B cell (primary cell): ENCODE measurements around the gene TOR2A. TPM values are rescaled to one million over a fixed set of nuclear protein-coding genes. Genes with fewer than 3 reads are reported as not detected.

Experiments
- ATAC-seq: fragments of 200-7000 bp; cut with Tn5 transposase; one replicate; pipeline ENCODE4 v1.10.0; 2021; ENCODE audit warnings: low read depth, mild to moderate bottlenecking, moderate number of reproducible peaks, moderate library complexity
- CTCF ChIA-PET: fragments of 350-600 bp; sonication (Branson Sonifier 250); formaldehyde crosslinking; loops from one replicate; lab custom pipeline; 2021; ENCODE audit warnings: antibody characterized with exemption, inconsistent platforms; lab: Charles Lee
- POLR2A ChIA-PET: fragments of 350-600 bp; sonication (Branson Sonifier 250); formaldehyde crosslinking; loops from one replicate; lab custom pipeline; 2021; ENCODE audit warnings: antibody characterized with exemption; lab: Charles Lee
- DNase-seq: peaks from one replicate; pipeline ENCODE4 v3.0.0; 2013
- H2AFZ ChIP-seq: 2 replicates; pipeline ENCODE4 v1.6.1; 2012; ENCODE audit warnings: mild to moderate bottlenecking, low read depth, low read length; ENCODE audit not compliant: insufficient read depth, poor library complexity, severe bottlenecking
- H3K27ac ChIP-seq, 2 donors: 1 replicate in 1 of 2; 2 replicates in 1 of 2; pipeline ENCODE4 v1.5.1; 2012 to 2013; ENCODE audit warnings: low read length in 2 of 2, mild to moderate bottlenecking in 2 of 2, moderate library complexity in 1 of 2
- H3K27me3 ChIP-seq, 4 experiments: fragments of 200-600 bp in 1 of 4; sonication (generic) in 1 of 4; replicated peaks in 1 of 4; 1 replicate in 2 of 4; 2 replicates in 2 of 4; pipeline versions ENCODE4 v1.6.1 to v1.7.0; 2013 to 2016; ENCODE audit warnings: low read length in 3 of 4, mild to moderate bottlenecking in 2 of 4, mixed read lengths in 1 of 4, moderate library complexity in 1 of 4; ENCODE audit not compliant: insufficient read depth in 4 of 4, control insufficient read depth in 3 of 4; ENCODE audit errors: control extremely low read depth in 1 of 4
- H3K36me3 ChIP-seq, 2 experiments: replicated peaks in 1 of 2; 1 replicate in 1 of 2; 2 replicates in 1 of 2; pipeline versions ENCODE4 v1.6.1 to v1.7.1; 2013; ENCODE audit warnings: low read length in 1 of 2; ENCODE audit not compliant: insufficient read depth in 2 of 2, control insufficient read depth in 1 of 2; ENCODE audit errors: control extremely low read depth in 1 of 2, extremely low read depth in 1 of 2
- H3K4me1 ChIP-seq, 2 donors: fragments of 200-600 bp in 1 of 2; sonication (generic) in 1 of 2; 1 replicate in 1 of 2; 2 replicates in 1 of 2; pipeline versions ENCODE4 v1.5.1 to v1.6.1; 2013 to 2017; ENCODE audit warnings: low read length in 2 of 2; ENCODE audit not compliant: control insufficient read depth in 2 of 2, insufficient read depth in 2 of 2
- H3K4me2 ChIP-seq: replicated peaks from 2 replicates; pipeline ENCODE3; 2012; ENCODE audit warnings: mild to moderate bottlenecking, low read depth, low read length; ENCODE audit not compliant: poor library complexity, severe bottlenecking
- H3K4me3 ChIP-seq, 5 experiments: fragments of 200-600 bp in 1 of 5; sonication (generic) in 1 of 5; 1 replicate in 3 of 5; 2 replicates in 2 of 5; pipeline versions ENCODE4 v1.5.1 to v1.7.0; 2011 to 2016; ENCODE audit warnings: low read length in 4 of 5, mild to moderate bottlenecking in 4 of 5, low read depth in 2 of 5, control low read depth in 1 of 5, moderate library complexity in 1 of 5; ENCODE audit not compliant: insufficient read depth in 1 of 5; ENCODE audit errors: control extremely low read depth in 1 of 5, extremely low read depth in 1 of 5
- H3K79me2 ChIP-seq: fragments of 200-600 bp; sonication (generic); one replicate; pipeline ENCODE4 v1.6.0; 2016; ENCODE audit warnings: low read length; ENCODE audit not compliant: control insufficient read depth, insufficient read depth
- H3K9ac ChIP-seq: fragments of 200-600 bp; sonication (generic); 2 replicates; pipeline ENCODE4 v1.6.1; 2017; ENCODE audit warnings: mild to moderate bottlenecking, low read length, moderate library complexity
- H3K9me3 ChIP-seq, 3 donors: one replicate each; pipeline versions ENCODE4 v1.6.1 to v1.7.1; 2013; ENCODE audit warnings: low read length in 2 of 3; ENCODE audit not compliant: control insufficient read depth in 2 of 3, insufficient read depth in 1 of 3; ENCODE audit errors: control extremely low read depth in 1 of 3
- H4K20me1 ChIP-seq: 2 replicates; pipeline ENCODE4 v1.6.0; 2012; ENCODE audit warnings: mild to moderate bottlenecking, low read length; ENCODE audit not compliant: insufficient read depth, control insufficient read depth, poor library complexity, severe bottlenecking
- H3K27ac Mint-ChIP-seq: one replicate; pipeline ENCODE4 v1.8.0; 2021; ENCODE audit warnings: mixed read lengths
- H3K27me3 Mint-ChIP-seq: one replicate; pipeline ENCODE4 v1.8.0; 2021; ENCODE audit warnings: mixed read lengths
- H3K4me1 Mint-ChIP-seq: one replicate; pipeline ENCODE4 v1.8.0; 2021; ENCODE audit warnings: mixed read lengths
- H3K4me3 Mint-ChIP-seq: one replicate; pipeline ENCODE4 v1.8.0; 2021; ENCODE audit warnings: mixed read lengths
- H3K9me3 Mint-ChIP-seq: one replicate; pipeline ENCODE4 v1.8.0; 2022; ENCODE audit warnings: mixed read lengths; ENCODE audit not compliant: insufficient read depth
- CTCF ChIP-seq: fragments of 200-600 bp; IDR thresholded peaks from one replicate; pipeline ENCODE4 v1.8.0; 2022; ENCODE audit warnings: antibody characterized with exemption, mild to moderate bottlenecking
- EZH2 ChIP-seq: IDR thresholded peaks from 2 replicates; pipeline ENCODE4 v1.6.1; 2012; ENCODE audit warnings: borderline replicate concordance, low read depth, mild to moderate bottlenecking, moderate library complexity, low read length; ENCODE audit not compliant: insufficient read depth, poor library complexity, severe bottlenecking
- WGBS: methylation state at CpG from one replicate; pipeline ENCODE4 v1.1.5; 2013; ENCODE audit warnings: missing lambda C conversion rate; ENCODE audit not compliant: insufficient coverage; 5-methylcytosine and 5-hydroxymethylcytosine counted together
- intact Hi-C: fragments of 100-400 bp; cut with micrococcal nuclease; formaldehyde crosslinking; loops from one replicate; pipeline ENCODE4 v1.10.0; 2022
- polyA plus RNA-seq: library from polyadenylated mRNA; depleted of rRNA; stranded (reverse); fragments of >200 nt; gene quantifications from 2 replicates; pipeline ENCODE4 v1.2.3, GENCODE V29; 2012
- total RNA-seq, 2 donors: library from RNA; stranded (reverse); fragments of 120-200 nt in 1 of 2; gene quantifications; 1 replicate in 1 of 2; 2 replicates in 1 of 2; pipeline versions ENCODE4 v1.2.3 to v1.2.4, GENCODE V29; 2013 to 2022

TOR2A gene
- total and polyA plus RNA-seq, 2 donors (not counting 1 experiment from before 2014, with no cell fraction given), result 15.8 to 26.5 TPM

DNA sequence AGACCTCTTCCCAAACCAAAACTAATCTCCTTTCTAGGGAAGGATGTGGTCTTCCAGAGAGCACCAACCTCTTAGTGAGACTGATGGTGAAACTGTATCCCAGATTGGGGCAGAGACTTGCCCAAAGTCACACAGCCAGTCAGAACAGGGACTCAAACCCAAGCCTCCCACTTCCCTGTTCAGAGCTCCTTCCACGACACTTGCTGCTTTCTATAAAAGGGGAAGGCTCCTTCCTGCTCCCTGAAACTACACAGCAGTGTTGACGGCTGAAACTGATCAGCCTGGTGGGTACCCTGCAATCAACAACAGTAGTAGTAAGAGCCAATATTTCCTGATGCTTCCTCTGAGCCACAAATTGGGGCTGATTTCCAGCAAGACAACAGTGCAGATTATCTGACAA lies 1.5 kb downstream of the TOR2A start:
- CTCF ChIA-PET, result interaction anchor here (1.1 to 3.0 kb wide), 7 partner anchors 17 to 519 kb away, joined by 5 to 47 read pairs (median 8); partner anchors contain the start of genes PTRH1 and TTC16
- intact Hi-C loops, result loop anchor here (1.0 kb wide), 2 partner anchors 143 to 164 kb away; a partner anchor contains a TSS
- H3K27me3 ChIP-seq, result no peaks in the 10 kb centered on the region
- peaks cover 16% of the 10 kb centered on the region for H3K4me1 Mint-ChIP-seq
- H3K4me1 ChIP-seq, result peaks cover 11 to 16% of the 10 kb centered on the region in 2 donors
- H4K20me1 ChIP-seq, result peaks cover 5% of the 10 kb centered on the region
- no peak overlapping the region for H2AFZ ChIP-seq
- H3K27ac Mint-ChIP-seq, result peak overlapping the region; percentile 53
- peak overlapping the region in 1 of 2 donors; percentile 16 for H3K27ac ChIP-seq
- POLR2A ChIA-PET, result interaction anchor here (2.6 kb wide), 1 partner anchor 51 kb away, joined by 39 read pairs; the partner anchor contains the start of gene CDK9
- H3K36me3 ChIP-seq, result peaks cover 0 to 23% of the 10 kb centered on the region in 2 experiments
- no peaks in the 10 kb centered on the region for H3K27me3 Mint-ChIP-seq
- no peak overlapping the region for H3K4me3 ChIP-seq
- 76% methylated on average over 2 of the region's 2 CpGs for WGBS
- DNase-seq (no peak), ATAC-seq (no peak)
- peaks cover 5% of the 10 kb centered on the region for H3K79me2 ChIP-seq
- H3K9me3 ChIP-seq, result no peaks in the 10 kb centered on the region
- H3K4me2 ChIP-seq, result no peak overlapping the region
- no peaks in the 10 kb centered on the region for H3K9me3 Mint-ChIP-seq
- H3K4me3 Mint-ChIP-seq, result peak overlapping the region; percentile 85
- H3K9ac ChIP-seq, result no peak overlapping the region
- TF ChIP-seq EZH2 (no peak), CTCF (no peak)

- H4K20me1 ChIP-seq, result peaks cover 5% of the 10 kb centered on the region
- 97% methylated on average over 21 of the region's 21 CpGs for WGBS
- Mint-ChIP-seq H3K27ac (no peak overlapping the region), H3K4me1 (peaks cover 16% of the 10 kb centered on the region), H3K4me3 (no peak overlapping the region), H3K27me3 (no peaks in the 10 kb centered on the region), H3K9me3 (no peaks in the 10 kb centered on the region)
- H3K4me2 ChIP-seq, result no peak overlapping the region
- H3K36me3 ChIP-seq, result peaks cover 0 to 14% of the 10 kb centered on the region in 2 experiments
- DNase-seq (no peak), ATAC-seq (no peak)
- POLR2A ChIA-PET, result no interaction called here
- H3K4me1 ChIP-seq, result peaks cover 11 to 16% of the 10 kb centered on the region in 2 donors
- CTCF ChIA-PET, result interaction anchor here (1.1 to 3.0 kb wide), 4 partner anchors 137 to 518 kb away, joined by 5 to 47 read pairs (median 6); no protein-coding TSS in a partner anchor
- H3K4me3 ChIP-seq, result no peak overlapping the region
- H3K27me3 ChIP-seq, result no peaks in the 10 kb centered on the region
- no peak overlapping the region for H2AFZ ChIP-seq
- no peak overlapping the region for H3K27ac ChIP-seq
- TF ChIP-seq EZH2 (no peak), CTCF (no peak)
- H3K79me2 ChIP-seq, result peaks cover 5% of the 10 kb centered on the region
- no peak overlapping the region for H3K9ac ChIP-seq
- intact Hi-C loops, result no loop called here
- no peaks in the 10 kb centered on the region for H3K9me3 ChIP-seq
Observed at GRCh38 chr9:127732444-127732843, 2.6 kb downstream of the TOR2A start.
